Activated T-helper 17 cell treated with anti-CD3 and anti-CD28 coated beads, Interleukin-2, amount 50 U/mL, for 72 hours (primary cell): ENCODE data around the gene CEP41. TPM values are rescaled to one million over a fixed set of nuclear protein-coding genes. Genes with fewer than 3 reads are reported as not detected.

Source experiments
- ATAC-seq: fragments of 150-1000 bp; cut with Tn5 transposase; replicated peaks from 2 replicates; pipeline ENCODE4 v1.10.0; 2021; ENCODE audit warnings: mild to moderate bottlenecking, moderate library complexity
- H3K27ac Mint-ChIP-seq: one replicate; pipeline ENCODE4 v1.8.0; 2022; ENCODE audit warnings: mixed read lengths
- H3K27me3 Mint-ChIP-seq: one replicate; pipeline ENCODE4 v1.8.0; 2022; ENCODE audit warnings: mixed read lengths
- H3K36me3 Mint-ChIP-seq: one replicate; pipeline ENCODE4 v1.8.0; 2022; ENCODE audit warnings: low read depth, mild to moderate bottlenecking, mixed read lengths
- H3K4me1 Mint-ChIP-seq: one replicate; pipeline ENCODE4 v1.8.0; 2022; ENCODE audit warnings: mixed read lengths
- H3K4me3 Mint-ChIP-seq: one replicate; pipeline ENCODE4 v1.8.0; 2022; ENCODE audit warnings: mild to moderate bottlenecking, mixed read lengths
- H3K9me3 Mint-ChIP-seq: one replicate; pipeline ENCODE4 v1.8.0; 2022; ENCODE audit warnings: mixed read lengths
- total RNA-seq, 2 donors: library from RNA; stranded (reverse); gene quantifications; one replicate each; pipeline ENCODE4 v1.2.3, GENCODE V29; 2022

Gene CEP41
- total RNA-seq, 2 donors from 2014 or later = 8.3 to 14.0 TPM

- Mint-ChIP-seq H3K27me3 (peaks cover 11% of the 10 kb centered on the region), H3K4me3 (no peak overlapping the region), H3K4me1 (peaks cover 7% of the 10 kb centered on the region), H3K9me3 (peaks cover 11% of the 10 kb centered on the region), H3K27ac (no peak overlapping the region), H3K36me3 (no peaks in the 10 kb centered on the region)
- peak; percentile 77 for ATAC-seq
These were observed 83.8 kb downstream of the CEP41 start for GRCh38 chr7:130356876-130357611.

- H3K4me1 Mint-ChIP-seq = peaks cover 14% of the 10 kb centered on the region
- no peaks in the 10 kb centered on the region for H3K36me3 Mint-ChIP-seq
- H3K27ac Mint-ChIP-seq = no peak overlapping the region
- peaks cover 18% of the 10 kb centered on the region for H3K27me3 Mint-ChIP-seq
- peaks cover 11% of the 10 kb centered on the region for H3K9me3 Mint-ChIP-seq
- H3K4me3 Mint-ChIP-seq = no peak overlapping the region
- ATAC-seq = no peak
These were observed 84.5 kb downstream of the CEP41 start for GRCh38 chr7:130356121-130356875.

GRCh38 chr7:130353196-130353595 lies 87.6 kb downstream of the CEP41 start:
- H3K36me3 Mint-ChIP-seq = no peaks in the 10 kb centered on the region
- no peak for ATAC-seq
- H3K27me3 Mint-ChIP-seq = peaks cover 19% of the 10 kb centered on the region
- no peak overlapping the region for H3K4me3 Mint-ChIP-seq
- H3K4me1 Mint-ChIP-seq = peaks cover 23% of the 10 kb centered on the region
- H3K27ac Mint-ChIP-seq = peak overlapping the region; percentile 3
- H3K9me3 Mint-ChIP-seq = no peaks in the 10 kb centered on the region

- ATAC-seq = no peak
- no peaks in the 10 kb centered on the region for H3K9me3 Mint-ChIP-seq
- peaks cover 23% of the 10 kb centered on the region for H3K4me1 Mint-ChIP-seq
- no peak overlapping the region for H3K4me3 Mint-ChIP-seq
- peak overlapping the region; percentile 79 for H3K27ac Mint-ChIP-seq
- H3K27me3 Mint-ChIP-seq = peaks cover 25% of the 10 kb centered on the region
- no peaks in the 10 kb centered on the region for H3K36me3 Mint-ChIP-seq
These were observed 88.4 kb downstream of the CEP41 start for GRCh38 chr7:130352194-130353074.

- peak overlapping the region; percentile 79 for H3K27ac Mint-ChIP-seq
- peaks cover 23% of the 10 kb centered on the region for H3K4me1 Mint-ChIP-seq
- peak overlapping the region; percentile 62 for H3K4me3 Mint-ChIP-seq
- peaks cover 26% of the 10 kb centered on the region for H3K27me3 Mint-ChIP-seq
- ATAC-seq = no peak
- no peaks in the 10 kb centered on the region for H3K36me3 Mint-ChIP-seq
- H3K9me3 Mint-ChIP-seq = no peaks in the 10 kb centered on the region
These were observed 89.1 kb downstream of the CEP41 start for GRCh38 chr7:130351791-130352090.

- Mint-ChIP-seq H3K4me3 (peak overlapping the region; percentile 62), H3K27me3 (peaks cover 26% of the 10 kb centered on the region), H3K4me1 (peaks cover 23% of the 10 kb centered on the region), H3K9me3 (no peaks in the 10 kb centered on the region), H3K27ac (peak overlapping the region; percentile 79), H3K36me3 (no peaks in the 10 kb centered on the region)
- peak; percentile 67 for ATAC-seq
These were observed 89.6 kb downstream of the CEP41 start for GRCh38 chr7:130350945-130351790.

- peak; percentile 59 for ATAC-seq
- Mint-ChIP-seq H3K4me1 (peaks cover 23% of the 10 kb centered on the region), H3K9me3 (no peaks in the 10 kb centered on the region), H3K27me3 (peaks cover 28% of the 10 kb centered on the region), H3K27ac (peak overlapping the region; percentile 79), H3K36me3 (no peaks in the 10 kb centered on the region), H3K4me3 (peak overlapping the region; percentile 62)
These were observed 90.7 kb downstream of the CEP41 start for GRCh38 chr7:130349911-130350782.

GRCh38 chr7:130346941-130347340 lies 93.9 kb downstream of the CEP41 start:
- Mint-ChIP-seq H3K27me3 (peaks cover 23% of the 10 kb centered on the region), H3K4me1 (peaks cover 15% of the 10 kb centered on the region), H3K36me3 (no peaks in the 10 kb centered on the region), H3K27ac (no peak overlapping the region), H3K4me3 (no peak overlapping the region), H3K9me3 (no peaks in the 10 kb centered on the region)
- no peak for ATAC-seq

- no peak overlapping the region for H3K4me3 Mint-ChIP-seq
- H3K27ac Mint-ChIP-seq = no peak overlapping the region
- ATAC-seq = no peak
- peaks cover 17% of the 10 kb centered on the region for H3K27me3 Mint-ChIP-seq
- H3K36me3 Mint-ChIP-seq = no peaks in the 10 kb centered on the region
- peaks cover 9% of the 10 kb centered on the region for H3K4me1 Mint-ChIP-seq
- no peaks in the 10 kb centered on the region for H3K9me3 Mint-ChIP-seq
These were observed 94.5 kb downstream of the CEP41 start for GRCh38 chr7:130346177-130346905.

GRCh38 chr7:130345725-130346124 lies 95.1 kb downstream of the CEP41 start:
- no peaks in the 10 kb centered on the region for H3K9me3 Mint-ChIP-seq
- no peak for ATAC-seq
- no peaks in the 10 kb centered on the region for H3K36me3 Mint-ChIP-seq
- H3K27ac Mint-ChIP-seq = no peak overlapping the region
- peaks cover 16% of the 10 kb centered on the region for H3K27me3 Mint-ChIP-seq
- no peak overlapping the region for H3K4me3 Mint-ChIP-seq
- H3K4me1 Mint-ChIP-seq = peaks cover 3% of the 10 kb centered on the region

- no peaks in the 10 kb centered on the region for H3K4me1 Mint-ChIP-seq
- H3K36me3 Mint-ChIP-seq = no peaks in the 10 kb centered on the region
- no peak overlapping the region for H3K27ac Mint-ChIP-seq
- no peak for ATAC-seq
- peaks cover 16% of the 10 kb centered on the region for H3K27me3 Mint-ChIP-seq
- no peak overlapping the region for H3K4me3 Mint-ChIP-seq
- H3K9me3 Mint-ChIP-seq = no peaks in the 10 kb centered on the region
These were observed 95.7 kb downstream of the CEP41 start for GRCh38 chr7:130345136-130345535.

- no peak within 1 kb of the TSS for H3K4me3 Mint-ChIP-seq
- H3K4me1 Mint-ChIP-seq = no peaks in the 10 kb centered on the region
- H3K27ac Mint-ChIP-seq = no peak within 1 kb of the TSS
- ATAC-seq = no peak
- peaks cover 16% of the 10 kb centered on the region for H3K27me3 Mint-ChIP-seq
- H3K9me3 Mint-ChIP-seq = no peaks in the 10 kb centered on the region
- H3K36me3 Mint-ChIP-seq = no peaks in the 10 kb centered on the region
These were observed 96.4 kb downstream of the CEP41 start, which contains the start of gene CPA5 for GRCh38 chr7:130344271-130344866. TSS of gene CPA5 (plus strand) at chr7:130344816. CDS start at chr7:130346486, 1,670 bp downstream.
